Fibroblast of lung (primary cell): Measurements from ENCODE around the gene JAKMIP1. TPM values are rescaled to one million over a fixed set of nuclear protein-coding genes. Genes with fewer than 3 reads are reported as not detected.

Source experiments
- DNase-seq, 2 donors: peaks; one replicate each; pipeline versions ENCODE4 v3.0.0 to v3.0.0-alpha.2; 2010; ENCODE audit warnings: low read depth in 2 of 2
- H2AFZ ChIP-seq: 2 replicates; pipeline ENCODE4 v1.5.1; 2012; ENCODE audit warnings: low read length, control low read depth, inconsistent platforms
- H3K27ac ChIP-seq: 2 replicates; pipeline ENCODE4 v1.5.1; 2011; ENCODE audit warnings: low read length, control low read depth; ENCODE audit not compliant: insufficient read depth
- H3K27me3 ChIP-seq: 2 replicates; pipeline ENCODE4 v1.5.1; 2011; ENCODE audit warnings: mild to moderate bottlenecking, low read length; ENCODE audit not compliant: control insufficient read depth, insufficient read depth
- H3K36me3 ChIP-seq: 2 replicates; pipeline ENCODE4 v1.5.1; 2011; ENCODE audit warnings: low read length; ENCODE audit not compliant: control insufficient read depth, insufficient read depth
- H3K4me1 ChIP-seq: 2 replicates; pipeline ENCODE4 v1.5.1; 2011; ENCODE audit warnings: low read length; ENCODE audit not compliant: control insufficient read depth, insufficient read depth; ENCODE audit errors: extremely low read depth
- H3K4me2 ChIP-seq: 2 replicates; pipeline ENCODE4 v1.5.1; 2011; ENCODE audit warnings: low read length, control low read depth; ENCODE audit not compliant: insufficient read depth; ENCODE audit errors: extremely low read depth
- H3K4me3 ChIP-seq, 4 experiments: fragments of 200-600 bp in 1 of 4; sonication (generic) in 1 of 4; replicated peaks in 1 of 4; 2 replicates each; pipeline ENCODE4 v1.5.1; 2011 to 2016; ENCODE audit warnings: low read length in 4 of 4, low read depth in 3 of 4, mild to moderate bottlenecking in 3 of 4, control low read depth in 2 of 4, inconsistent platforms in 1 of 4, mixed read lengths in 1 of 4; ENCODE audit not compliant: insufficient read depth in 1 of 4; ENCODE audit errors: control extremely low read depth in 1 of 4
- H3K79me2 ChIP-seq: 2 replicates; pipeline ENCODE4 v1.5.1; 2012; ENCODE audit warnings: mild to moderate bottlenecking, low read length, inconsistent platforms; ENCODE audit not compliant: control insufficient read depth, insufficient read depth
- H3K9ac ChIP-seq: 2 replicates; pipeline ENCODE4 v1.5.1; 2011; ENCODE audit warnings: mild to moderate bottlenecking, low read length, control low read depth; ENCODE audit not compliant: insufficient read depth
- H3K9me3 ChIP-seq: 2 replicates; pipeline ENCODE4 v1.5.1; 2012; ENCODE audit warnings: low read depth, low read length; ENCODE audit not compliant: control insufficient read depth, insufficient read depth
- H4K20me1 ChIP-seq: 2 replicates; pipeline ENCODE4 v1.5.1; 2011; ENCODE audit warnings: low read length; ENCODE audit not compliant: control insufficient read depth, insufficient read depth; ENCODE audit errors: extremely low read depth
- EZH2 ChIP-seq: IDR thresholded peaks from 2 replicates; pipeline ENCODE4 v1.5.1; 2012; ENCODE audit warnings: low read length, control low read depth, mild to moderate bottlenecking; ENCODE audit errors: missing control alignments
- polyA plus RNA-seq, 2 donors: library from polyadenylated mRNA; depleted of rRNA in 1 of 2; stranded (reverse) in 1 of 2; unstranded in 1 of 2; fragments of >200 nt; gene quantifications; 2 replicates each; pipeline ENCODE4 v1.2.1, GENCODE V29; 2011 to 2012; ENCODE audit warnings: missing spikeins in 1 of 2
- total RNA-seq: library from RNA; depleted of rRNA; stranded (reverse); fragments of >200 nt; gene quantifications from 2 replicates; pipeline ENCODE4 v1.2.1, GENCODE V29; 2014
- TF ChIP-seq, protein P1 (sequence below), 2 donors: IDR thresholded peaks in 1 of 2; conservative IDR thresholded peaks in 1 of 2; 1 replicate in 1 of 2; 2 replicates in 1 of 2; pipeline ENCODE4 v1.5.1; 2011 to 2012; ENCODE audit warnings: low read length in 2 of 2, control low read depth in 1 of 2, inconsistent platforms in 1 of 2, low read depth in 1 of 2, mild to moderate bottlenecking in 1 of 2

JAKMIP1 gene
- total and polyA plus RNA-seq, 2 donors (not counting 1 experiment from before 2014, with no cell fraction given), result not detected

DNA sequence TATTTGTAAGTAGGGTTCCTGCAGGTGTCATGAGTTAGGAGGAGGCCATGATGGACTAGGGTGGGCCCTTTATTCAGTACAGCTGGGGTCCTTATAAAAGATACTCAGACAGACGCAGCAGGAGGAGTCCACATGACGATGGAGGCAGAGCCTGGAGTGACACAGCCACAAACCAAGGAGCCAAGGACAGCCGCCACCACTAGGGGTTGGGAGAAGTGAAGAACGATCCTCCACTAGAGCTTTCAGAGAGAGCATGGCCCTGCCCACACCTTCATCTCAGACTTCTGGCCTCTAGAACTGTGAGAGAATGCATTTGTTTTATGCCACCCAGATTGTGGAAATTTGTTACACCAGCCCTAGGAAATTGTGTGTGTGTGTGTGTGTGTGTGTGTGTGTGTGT is 31.1 kb downstream of the JAKMIP1 start:
- TF ChIP-seq, protein P1, sequence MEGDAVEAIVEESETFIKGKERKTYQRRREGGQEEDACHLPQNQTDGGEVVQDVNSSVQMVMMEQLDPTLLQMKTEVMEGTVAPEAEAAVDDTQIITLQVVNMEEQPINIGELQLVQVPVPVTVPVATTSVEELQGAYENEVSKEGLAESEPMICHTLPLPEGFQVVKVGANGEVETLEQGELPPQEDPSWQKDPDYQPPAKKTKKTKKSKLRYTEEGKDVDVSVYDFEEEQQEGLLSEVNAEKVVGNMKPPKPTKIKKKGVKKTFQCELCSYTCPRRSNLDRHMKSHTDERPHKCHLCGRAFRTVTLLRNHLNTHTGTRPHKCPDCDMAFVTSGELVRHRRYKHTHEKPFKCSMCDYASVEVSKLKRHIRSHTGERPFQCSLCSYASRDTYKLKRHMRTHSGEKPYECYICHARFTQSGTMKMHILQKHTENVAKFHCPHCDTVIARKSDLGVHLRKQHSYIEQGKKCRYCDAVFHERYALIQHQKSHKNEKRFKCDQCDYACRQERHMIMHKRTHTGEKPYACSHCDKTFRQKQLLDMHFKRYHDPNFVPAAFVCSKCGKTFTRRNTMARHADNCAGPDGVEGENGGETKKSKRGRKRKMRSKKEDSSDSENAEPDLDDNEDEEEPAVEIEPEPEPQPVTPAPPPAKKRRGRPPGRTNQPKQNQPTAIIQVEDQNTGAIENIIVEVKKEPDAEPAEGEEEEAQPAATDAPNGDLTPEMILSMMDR (conservative IDR thresholded peaks at IDR 0.05 in 1 of 2, IDR thresholded peaks at IDR 0.05 in 1 of 2; ENCODE audit: low read depth in 1 of 2, low read length in 2 of 2), result no peak
- Histone ChIP-seq H3K36me3 (no peaks in the 10 kb centered on the region), H3K27me3 (no peaks in the 10 kb centered on the region), H3K27ac (no peak overlapping the region), H4K20me1 (no peaks in the 10 kb centered on the region), H3K4me2 (no peak overlapping the region), H2AFZ (no peak overlapping the region), H3K9ac (no peak overlapping the region), H3K9me3 (no peaks in the 10 kb centered on the region), H3K4me1 (no peaks in the 10 kb centered on the region), H3K4me3 (no peak overlapping the region), H3K79me2 (no peaks in the 10 kb centered on the region)
- DNase-seq, result no peak

DNA sequence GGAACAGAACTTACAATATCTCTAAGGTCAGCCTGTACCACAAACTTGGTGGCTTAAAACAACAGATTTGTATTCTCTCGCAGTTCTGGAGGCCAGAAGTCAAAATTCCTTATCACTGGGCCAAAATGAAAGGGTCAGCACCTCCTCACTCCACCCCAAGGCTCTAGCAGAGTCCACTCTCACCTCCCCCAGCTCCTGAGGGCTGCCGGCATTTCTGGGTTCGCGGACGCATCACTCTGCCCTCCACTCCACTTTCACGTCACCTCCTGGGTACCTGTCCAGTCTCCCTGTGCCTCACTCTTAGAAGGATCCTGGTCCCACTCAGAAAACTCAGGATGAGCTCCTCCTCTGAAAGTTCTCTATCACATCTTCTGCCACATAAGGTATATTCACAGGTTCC is 34.6 kb downstream of the JAKMIP1 start:
- no peak for TF ChIP-seq EZH2
- TF ChIP-seq, protein P1 (conservative IDR thresholded peaks at IDR 0.05 in 1 of 2, IDR thresholded peaks at IDR 0.05 in 1 of 2; ENCODE audit: low read depth in 1 of 2, low read length in 2 of 2), result no peak
- H3K9ac ChIP-seq, result no peak overlapping the region
- H3K79me2 ChIP-seq, result no peaks in the 10 kb centered on the region
- no peaks in the 10 kb centered on the region for H3K4me1 ChIP-seq
- H3K27ac ChIP-seq, result no peak overlapping the region
- no peaks in the 10 kb centered on the region for H4K20me1 ChIP-seq
- H3K27me3 ChIP-seq, result no peaks in the 10 kb centered on the region
- no peak overlapping the region for H3K4me3 ChIP-seq
- H2AFZ ChIP-seq, result no peak overlapping the region
- no peak overlapping the region for H3K4me2 ChIP-seq
- no peaks in the 10 kb centered on the region for H3K36me3 ChIP-seq
- no peaks in the 10 kb centered on the region for H3K9me3 ChIP-seq
- no peak for DNase-seq

DNA sequence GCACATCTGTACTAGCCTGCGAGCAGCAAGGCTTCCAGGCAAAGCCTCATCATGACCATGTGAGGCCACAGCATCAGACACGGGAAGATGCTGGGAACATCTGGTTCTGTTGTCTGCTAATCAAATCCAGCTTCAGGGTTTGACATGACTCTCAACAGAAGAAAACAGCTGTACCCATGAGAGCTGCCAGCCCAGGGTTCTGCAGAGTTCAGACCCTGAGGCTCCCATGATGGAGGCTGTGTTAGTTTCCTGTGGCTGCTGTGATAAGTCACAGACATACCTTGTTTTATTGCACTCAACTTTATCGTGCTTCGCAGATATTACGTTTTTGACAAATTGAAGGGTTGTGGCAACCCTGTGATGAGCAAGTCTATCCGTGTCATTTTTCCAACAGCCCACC is 37.5 kb downstream of the JAKMIP1 start:
- DNase-seq, result no peak
- no peak for TF ChIP-seq EZH2
- TF ChIP-seq, protein P1 (conservative IDR thresholded peaks at IDR 0.05 in 1 of 2, IDR thresholded peaks at IDR 0.05 in 1 of 2; ENCODE audit: low read depth in 1 of 2, low read length in 2 of 2), result no peak
- Histone ChIP-seq H2AFZ (no peak overlapping the region), H3K79me2 (no peaks in the 10 kb centered on the region), H4K20me1 (no peaks in the 10 kb centered on the region), H3K27ac (no peak overlapping the region), H3K9me3 (no peaks in the 10 kb centered on the region), H3K4me3 (no peak overlapping the region), H3K9ac (no peak overlapping the region), H3K36me3 (no peaks in the 10 kb centered on the region), H3K4me2 (no peak overlapping the region), H3K27me3 (no peaks in the 10 kb centered on the region), H3K4me1 (no peaks in the 10 kb centered on the region)
